Tongue (tissue), 2 donors: Measurements from ENCODE around the gene GNG10. TPM values are rescaled to one million over a fixed set of nuclear protein-coding genes. Genes with fewer than 3 reads are reported as not detected.
"Not testable (repeated sequence)": the region's sequence is repeated elsewhere in the genome, so short reads cannot be mapped to it uniquely, and the experiment has no call there.

Experiments
- DNase-seq: peaks from one replicate; pipeline ENCODE4 v3.0.0-alpha.2; 2015
- total RNA-seq: library from RNA; depleted of rRNA; stranded (reverse); fragments of >200 nt; gene quantifications from one replicate; pipeline ENCODE4 v1.2.3, GENCODE V29; 2014

GNG10 gene
- total RNA-seq, 1 donor from 2014 or later: 54.4 TPM

- DNase-seq: no peak
Observed at GRCh38 chr9:111657051-111657450, 4.4 kb upstream of the GNG10 start.

- no peak for DNase-seq
Observed at GRCh38 chr9:111658943-111659342, 2.5 kb upstream of the GNG10 start.

DNA sequence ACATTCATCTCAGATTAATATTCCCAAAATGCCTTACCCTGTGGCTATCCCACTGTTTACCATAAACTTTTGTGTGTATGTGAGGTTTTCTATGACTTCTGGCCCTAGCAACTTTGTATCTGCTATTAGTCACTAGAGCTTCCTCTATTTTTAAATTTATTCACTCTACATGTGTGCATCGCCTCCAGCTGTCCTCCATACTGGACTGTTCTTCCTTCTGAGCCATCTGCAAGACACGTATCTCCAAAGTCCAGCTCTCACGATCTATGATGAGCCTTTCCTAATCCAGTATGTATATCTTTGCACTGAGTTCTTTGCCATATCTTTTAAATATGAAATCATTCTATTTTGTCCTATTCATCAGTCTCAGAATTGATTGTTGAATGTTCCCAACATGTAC, 1.7 kb upstream of the GNG10 start:
- no peak for DNase-seq

- DNase-seq: peak; percentile 48
Observed at GRCh38 chr9:111661802-111662521, 557 bp downstream of the GNG10 start.

DNA sequence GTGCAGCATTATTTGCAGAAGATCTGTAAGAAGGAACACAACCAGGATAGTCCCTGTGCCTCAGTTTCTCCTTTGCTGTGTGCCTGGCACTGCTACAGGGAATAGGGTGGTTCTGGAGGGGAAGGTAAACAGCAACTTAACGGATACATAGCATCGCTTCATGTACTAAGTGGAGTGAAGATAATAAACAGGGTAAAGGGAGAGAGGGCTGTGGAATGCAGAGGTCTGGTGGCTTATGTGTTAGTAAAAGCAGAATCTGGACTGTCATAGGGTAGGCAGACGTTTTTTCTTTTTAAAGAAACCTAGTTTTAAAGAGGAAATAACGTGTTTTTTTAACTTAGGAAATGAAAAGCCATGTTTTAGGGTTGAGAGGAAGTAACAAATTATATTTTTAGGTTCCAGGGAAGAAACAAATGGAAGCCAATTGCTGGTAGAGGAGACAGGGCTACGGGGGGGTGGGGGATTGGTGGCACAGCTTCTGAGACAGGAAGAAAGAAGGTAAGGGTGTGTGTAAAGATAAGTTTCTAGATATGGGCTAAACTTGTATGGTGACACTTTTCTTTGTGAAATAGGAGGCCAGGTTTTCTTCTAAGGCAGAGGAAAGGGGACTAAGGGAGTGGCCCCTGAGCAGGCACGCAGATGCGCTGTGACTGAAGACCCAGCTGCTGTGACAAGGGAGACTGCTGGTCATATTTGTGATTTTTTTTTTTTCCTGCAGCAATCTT, 1.3 kb downstream of the GNG10 start:
- peak; percentile 1 for DNase-seq

GRCh38 chr9:111663301-111663823, 2.0 kb downstream of the GNG10 start:
- DNase-seq: no peak

- DNase-seq: no peak
Observed at GRCh38 chr9:111668026-111668573, 6.7 kb downstream of the GNG10 start.

DNA sequence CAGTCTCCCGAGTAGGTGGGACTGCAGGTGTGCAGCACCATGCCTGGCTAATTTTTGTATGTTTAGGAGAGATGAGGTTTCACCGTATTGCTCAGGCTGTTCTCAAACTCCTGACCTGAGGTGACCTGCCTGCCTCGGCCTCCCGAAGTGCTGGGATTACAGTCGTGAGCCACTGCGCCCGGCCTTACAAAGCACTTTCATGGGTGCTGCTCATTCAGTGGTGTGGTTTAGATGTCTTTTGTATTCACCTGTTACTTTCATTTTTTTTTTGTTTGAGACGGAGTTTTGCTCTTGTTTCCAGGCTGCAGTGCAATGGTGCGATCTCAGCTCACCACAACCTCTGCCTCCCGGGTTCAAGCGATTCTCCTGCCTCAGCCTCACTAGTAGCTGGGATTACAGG, 7.2 kb downstream of the GNG10 start:
- not testable (repeated sequence) for DNase-seq

- DNase-seq: no peak
Observed at GRCh38 chr9:111674319-111674718, 12.9 kb downstream of the GNG10 start.

DNA sequence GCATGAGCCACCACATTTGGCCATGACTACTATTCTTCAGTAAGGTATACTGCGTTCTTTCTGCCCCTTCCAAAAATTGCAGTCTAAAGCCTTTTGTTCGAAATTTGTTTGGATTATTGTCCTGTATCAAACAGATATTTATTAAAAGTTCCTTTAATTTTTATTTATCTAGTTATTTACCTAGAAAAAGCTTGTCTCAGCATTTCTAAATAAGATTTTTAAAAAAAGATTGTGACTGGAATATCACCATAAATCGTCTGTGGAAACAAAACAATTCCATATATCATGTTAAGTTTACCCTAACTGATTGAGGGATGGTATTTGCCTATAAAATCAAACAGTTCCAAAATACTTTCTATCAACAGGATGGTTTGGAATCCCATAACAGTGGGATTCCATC, 14.7 kb downstream of the GNG10 start:
- DNase-seq: no peak

GRCh38 chr9:111678293-111678692, 16.9 kb downstream of the GNG10 start:
- DNase-seq: no peak

GRCh38 chr9:111679199-111679598, 17.8 kb downstream of the GNG10 start:
- DNase-seq: no peak

DNA sequence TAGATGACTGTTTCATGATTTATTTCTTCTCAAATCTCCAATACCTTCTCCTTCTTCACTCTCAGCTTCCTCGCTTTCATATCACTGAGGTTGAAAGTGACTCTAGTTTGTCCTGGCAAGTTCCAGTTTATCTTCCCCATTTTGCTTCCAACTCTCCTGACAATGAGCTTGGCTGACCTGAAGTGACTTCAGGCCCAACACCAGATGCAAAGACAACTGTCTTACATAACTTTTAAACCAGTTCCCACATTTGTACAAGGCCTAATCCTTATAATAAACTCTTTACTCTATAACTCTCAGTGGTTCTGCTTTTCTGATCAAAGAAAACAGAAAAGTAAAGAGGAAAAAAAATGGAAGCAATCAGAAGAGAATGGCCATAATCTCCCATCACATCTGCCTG, 22.0 kb downstream of the GNG10 start:
- DNase-seq: no peak

DNA sequence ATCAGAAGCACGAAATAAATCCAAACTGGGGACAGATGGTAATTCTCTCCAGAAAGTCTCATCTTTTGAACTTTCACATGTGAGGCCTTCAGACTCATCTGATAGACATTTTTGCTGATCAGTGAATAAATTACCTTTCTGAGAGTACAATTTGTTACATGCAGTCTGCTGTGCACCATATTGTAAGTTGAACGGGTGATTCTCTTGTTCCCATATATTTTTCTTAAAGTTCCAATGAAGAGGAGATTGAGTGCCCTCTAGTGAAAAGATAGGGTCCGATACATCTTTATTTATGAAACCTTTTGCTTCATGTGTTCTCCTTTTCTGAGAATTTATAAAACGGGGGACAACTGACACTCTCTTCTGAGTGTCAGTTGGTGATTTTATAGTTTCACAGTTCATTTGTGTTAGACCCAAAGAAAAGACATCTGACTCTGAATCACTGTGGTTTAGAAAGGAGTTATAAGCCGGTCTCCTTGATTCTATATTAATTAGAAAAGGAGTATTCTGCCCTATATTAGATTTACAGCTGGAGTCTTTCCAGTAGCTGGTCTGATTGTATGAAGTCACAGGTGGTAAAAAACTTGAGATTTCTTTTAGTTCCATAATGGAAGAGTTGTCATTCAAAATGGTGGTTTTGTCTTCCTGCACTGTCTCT, 30.4 kb downstream of the GNG10 start:
- DNase-seq: peak; percentile 67

DNA sequence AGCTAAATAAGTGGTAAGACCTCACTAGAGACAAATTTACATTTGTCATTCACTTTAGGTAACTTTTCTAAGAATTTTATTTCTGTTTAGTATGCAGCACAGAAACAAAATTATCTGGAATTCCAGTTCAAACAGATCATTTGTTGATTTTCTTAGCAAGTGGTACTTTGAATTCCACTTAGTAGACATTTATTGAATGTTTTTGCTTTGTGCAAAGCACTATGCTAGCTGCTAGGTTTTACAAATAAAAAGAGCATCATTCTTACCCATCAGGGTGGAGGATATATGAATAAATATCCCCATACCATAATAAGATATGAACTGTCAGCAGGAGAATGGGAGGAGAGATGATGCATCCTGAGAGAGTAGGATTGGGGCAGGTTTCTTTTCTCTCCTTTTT, 35.4 kb downstream of the GNG10 start:
- DNase-seq: no peak

GRCh38 chr9:111700776-111701175, 39.4 kb downstream of the GNG10 start:
- no peak for DNase-seq

DNA sequence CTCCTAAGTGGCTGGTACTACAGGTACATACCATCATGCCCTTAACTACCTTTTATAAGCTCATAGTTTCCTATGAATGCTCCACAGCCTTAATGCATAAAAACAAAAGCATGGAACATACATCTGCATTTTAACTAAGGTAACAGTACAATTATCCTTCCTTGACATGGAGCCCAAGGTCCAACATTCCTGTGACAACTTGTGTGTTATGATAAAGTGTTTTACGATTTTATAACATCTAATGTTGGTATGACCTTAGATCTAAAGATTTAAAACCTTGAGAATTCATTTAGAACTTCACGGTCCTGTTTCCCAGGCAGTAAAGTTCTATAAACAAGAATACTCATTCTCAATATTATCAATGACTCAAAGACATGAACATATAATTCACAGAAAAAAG, 43.1 kb downstream of the GNG10 start:
- DNase-seq: no peak

DNA sequence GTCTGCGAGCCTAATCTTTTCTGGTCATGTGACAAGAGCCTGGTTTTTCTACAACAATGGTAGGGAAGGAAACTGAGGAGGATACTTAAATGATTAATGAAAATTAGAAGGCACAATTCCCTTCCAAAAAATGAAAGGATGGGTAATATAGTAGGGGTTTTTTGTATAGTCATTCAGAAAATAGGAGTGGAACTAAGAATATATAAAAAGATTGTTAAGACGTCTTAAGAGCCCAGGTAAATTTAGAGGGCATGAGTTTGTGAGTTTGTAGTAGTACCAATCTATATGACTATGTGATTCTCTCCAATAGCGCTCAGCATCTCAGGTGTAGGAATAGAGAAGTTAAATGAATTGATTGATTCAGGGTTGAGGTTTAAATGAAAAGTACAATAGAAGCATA, 50.1 kb downstream of the GNG10 start:
- no peak for DNase-seq

DNA sequence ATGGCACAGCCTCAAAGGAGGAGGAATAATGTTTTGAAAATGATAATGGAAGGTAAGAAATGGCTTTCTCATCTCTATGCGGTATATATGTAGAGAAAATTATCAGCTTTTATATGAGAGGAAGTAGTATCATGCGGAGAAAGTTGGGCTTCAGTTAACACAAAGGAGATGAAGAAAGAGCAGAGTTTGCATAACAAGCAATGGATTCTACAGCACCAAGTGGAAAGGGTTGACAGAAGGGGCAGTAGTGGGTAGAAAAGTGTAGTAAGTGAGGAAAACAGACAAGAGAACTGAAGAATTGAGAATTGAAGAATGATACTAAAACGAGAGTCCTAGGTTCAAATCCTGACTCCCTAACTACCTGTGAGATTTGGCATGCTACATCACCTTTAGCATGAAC, 51.0 kb downstream of the GNG10 start:
- DNase-seq: no peak

GRCh38 chr9:111715471-111715870, 54.1 kb downstream of the GNG10 start:
- no peak for DNase-seq

DNA sequence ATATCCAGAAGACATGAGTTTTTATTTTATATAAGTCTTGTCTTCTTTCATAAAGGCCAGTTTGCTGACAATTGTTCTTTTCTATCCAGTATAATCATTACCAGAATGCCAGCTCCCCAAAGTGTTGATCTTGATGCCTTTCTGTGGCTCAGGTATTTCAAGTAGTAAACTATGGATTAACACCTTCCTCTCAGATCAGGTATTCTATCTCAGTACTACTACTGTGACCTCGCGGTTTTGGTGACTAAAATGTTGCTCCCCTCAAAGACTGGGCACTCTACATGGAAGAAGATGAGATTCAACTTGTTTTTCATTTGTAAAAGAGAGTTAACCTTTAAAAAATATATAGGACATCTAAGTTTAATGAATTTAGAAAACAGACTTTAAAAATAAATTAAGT, 58.1 kb downstream of the GNG10 start:
- no peak for DNase-seq
